Measurements from ENCODE around the gene TLE3.

TLE3 gene

DNA sequence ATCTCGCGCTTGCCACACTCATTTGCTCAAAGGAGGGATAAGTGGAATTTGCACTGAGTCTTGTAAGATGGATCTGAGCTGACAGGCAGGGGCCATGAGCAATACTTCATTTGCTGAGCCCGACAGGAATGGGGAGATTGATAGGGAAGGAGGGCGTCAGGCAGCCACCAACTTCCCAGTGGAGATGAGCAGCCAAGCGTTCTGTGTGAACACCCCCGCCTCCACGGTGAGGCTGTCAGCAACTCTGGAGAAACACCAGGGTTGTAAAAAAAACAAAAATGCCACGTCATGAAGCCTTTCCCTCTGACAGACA is 36.8 kb downstream of the TLE3 start:
- DNase-seq, result no peak

DNA sequence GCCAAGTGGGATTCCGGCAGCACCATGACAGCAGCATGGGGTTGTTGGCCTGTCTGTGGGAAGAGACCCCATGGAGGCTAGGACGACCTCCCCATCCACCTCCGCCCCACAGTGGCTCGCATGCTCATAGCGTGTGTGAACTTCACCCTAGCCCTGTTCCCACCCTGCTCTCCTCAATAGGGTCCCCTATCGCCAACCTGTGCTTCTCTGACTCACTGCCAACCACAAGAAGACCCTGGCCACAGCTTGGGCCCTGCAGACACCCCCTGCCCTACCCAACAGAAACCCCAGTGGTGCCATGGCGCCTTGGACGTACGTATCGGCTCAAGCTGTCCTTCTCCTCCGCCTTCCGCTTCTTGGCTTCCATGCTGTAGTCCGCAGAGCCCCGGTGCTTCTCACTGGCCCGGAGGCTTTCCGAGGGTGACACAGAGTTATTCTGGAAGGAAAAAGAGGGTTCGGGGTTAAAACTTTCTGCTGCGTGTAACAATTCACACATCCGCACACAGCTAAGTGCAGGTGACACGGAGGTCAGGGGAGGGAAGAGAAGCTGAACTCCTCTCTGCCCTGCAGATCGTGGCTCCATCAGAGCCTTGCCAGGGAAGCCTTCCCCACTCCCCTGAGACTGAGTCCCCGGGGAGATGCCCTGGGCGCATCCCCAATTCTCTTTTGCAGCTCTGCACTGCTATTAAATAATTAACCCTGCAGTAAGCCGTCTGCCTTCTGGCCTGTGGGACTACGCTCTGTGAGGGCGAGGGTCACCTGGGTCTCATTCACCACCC is 37.3 kb downstream of the TLE3 start:
- DNase-seq, result no peak

DNA sequence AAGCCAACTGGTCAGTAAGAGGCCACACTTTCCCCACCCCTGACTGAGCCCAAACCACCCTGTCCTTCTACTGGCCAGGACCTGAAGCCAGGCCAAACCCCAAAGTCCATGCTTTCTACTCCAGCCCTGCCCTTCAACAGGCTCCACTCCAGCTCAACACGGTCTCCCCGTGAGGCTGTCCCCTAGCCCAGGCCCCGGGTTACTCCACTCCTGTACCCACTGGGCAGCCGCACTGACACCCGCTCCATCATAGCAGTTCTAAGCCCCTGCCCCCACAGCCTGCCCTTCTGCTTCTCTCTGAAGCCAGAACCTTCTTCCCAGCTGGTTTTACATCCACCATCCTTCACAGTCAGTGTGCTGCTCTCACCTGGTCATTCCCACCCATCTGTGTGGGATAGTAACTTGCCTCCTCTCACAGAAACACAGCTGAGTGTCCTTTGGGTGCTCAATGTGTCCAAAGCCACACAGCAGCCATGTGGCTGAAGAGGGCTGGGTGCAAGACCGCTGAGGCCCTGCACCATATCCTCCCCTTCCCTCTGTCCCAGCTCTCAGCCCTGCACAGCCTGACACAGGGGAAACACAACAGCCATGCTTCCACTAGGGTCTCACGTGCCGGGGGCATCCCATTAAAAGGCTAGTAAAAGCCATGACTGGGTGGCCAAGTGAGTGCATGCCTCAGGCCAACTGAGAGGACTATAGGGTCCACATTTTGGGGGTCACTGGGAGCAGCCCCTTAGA is 38.1 kb downstream of the TLE3 start:
- no peak for DNase-seq

DNA sequence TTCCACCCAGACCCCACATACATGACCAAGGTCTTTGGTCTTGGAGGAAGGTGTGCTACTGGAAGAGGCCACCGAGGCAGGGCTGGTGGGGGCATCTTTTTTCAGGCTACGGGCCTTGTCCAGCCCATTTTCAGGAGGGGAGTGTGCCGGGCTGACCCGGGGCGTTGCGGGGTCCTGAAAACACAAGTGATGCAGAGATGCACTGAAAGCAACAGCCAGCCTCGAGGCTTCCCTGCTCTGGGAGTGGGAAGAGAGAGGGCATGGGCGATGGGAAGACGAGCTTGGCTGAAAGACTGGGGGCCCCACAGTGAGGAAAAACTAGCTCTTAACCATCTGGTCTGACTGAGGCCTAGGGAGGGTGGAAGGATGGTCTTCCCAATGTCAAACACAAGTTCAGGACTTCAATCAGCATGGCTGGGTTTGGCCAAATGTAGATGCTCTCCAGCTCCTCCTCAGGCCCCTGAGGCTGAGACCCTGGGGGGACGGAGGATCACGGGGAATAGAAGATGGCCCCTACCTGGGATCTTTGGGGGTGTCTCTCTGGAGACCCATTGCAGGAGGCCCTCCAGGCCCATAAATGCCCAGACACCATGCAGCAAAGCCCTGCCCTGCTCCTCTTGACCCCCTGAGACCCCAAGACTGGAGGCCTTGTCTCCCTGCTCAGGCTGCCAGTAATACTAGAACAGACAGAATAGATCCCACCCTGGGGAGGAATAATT is 38.9 kb downstream of the TLE3 start:
- DNase-seq, result no peak

DNA sequence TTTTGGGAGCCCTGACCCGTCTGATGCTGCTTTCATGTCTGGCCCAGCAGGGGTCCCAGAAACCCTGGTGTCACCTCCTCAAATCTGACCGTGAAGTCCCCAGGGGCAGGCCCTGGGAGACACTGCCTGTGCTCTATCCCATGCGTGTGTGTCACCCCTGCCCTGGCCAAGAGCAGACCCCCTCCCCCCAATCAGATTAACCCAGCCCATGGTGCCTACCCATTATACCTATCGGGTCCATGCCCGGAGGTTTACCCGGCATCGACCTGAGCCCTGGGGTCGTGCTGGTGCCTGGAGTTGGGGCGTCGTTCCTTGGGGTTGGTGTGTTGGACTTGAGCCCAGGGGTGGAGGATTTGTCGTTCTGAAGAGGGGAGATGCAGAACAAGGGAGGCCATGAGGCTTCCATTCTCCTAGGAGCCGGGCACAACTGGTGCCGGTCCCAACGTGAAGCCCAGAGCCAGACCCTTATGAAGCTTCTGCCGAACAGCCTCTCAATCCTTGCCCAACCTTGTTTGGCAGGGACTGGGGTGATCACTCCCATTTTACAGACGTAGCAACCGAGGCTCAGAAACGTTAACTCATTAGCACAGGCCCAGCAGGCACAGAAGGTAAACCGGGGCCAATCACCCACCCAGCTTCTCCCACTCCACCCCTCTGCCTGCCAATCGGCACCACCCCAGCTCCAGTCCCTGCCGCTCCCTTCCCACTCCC is 39.6 kb downstream of the TLE3 start:
- no peak for DNase-seq

DNA sequence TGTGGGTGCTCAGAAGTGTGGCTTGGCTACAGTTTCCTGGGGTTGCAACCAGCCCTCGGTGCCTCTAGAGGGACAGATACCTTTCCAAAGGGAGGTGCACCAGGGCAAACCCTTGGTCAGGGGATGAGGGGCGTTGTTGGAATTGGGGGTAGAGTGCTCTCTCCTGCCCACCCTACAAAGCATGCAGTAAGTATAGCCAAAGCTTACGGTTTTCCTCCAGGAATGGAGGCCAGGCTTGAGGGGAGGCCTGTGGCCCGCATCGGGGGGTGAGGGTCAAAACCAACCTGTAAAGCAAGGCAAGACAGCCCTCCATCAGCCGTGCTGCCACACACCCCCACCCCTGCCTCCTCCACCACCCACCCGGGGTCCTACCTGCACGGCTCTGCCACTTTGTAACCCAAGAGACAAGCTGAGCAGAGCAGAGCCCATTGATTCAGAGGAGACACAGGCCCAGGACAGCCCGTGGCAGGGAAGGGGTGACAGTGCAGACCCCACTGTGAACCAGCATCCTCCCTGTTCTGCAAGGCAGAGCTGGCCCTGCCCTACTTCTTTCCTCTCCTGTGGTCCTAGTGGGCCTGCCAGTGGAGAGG is 41.5 kb downstream of the TLE3 start:
- DNase-seq, result no peak

DNA sequence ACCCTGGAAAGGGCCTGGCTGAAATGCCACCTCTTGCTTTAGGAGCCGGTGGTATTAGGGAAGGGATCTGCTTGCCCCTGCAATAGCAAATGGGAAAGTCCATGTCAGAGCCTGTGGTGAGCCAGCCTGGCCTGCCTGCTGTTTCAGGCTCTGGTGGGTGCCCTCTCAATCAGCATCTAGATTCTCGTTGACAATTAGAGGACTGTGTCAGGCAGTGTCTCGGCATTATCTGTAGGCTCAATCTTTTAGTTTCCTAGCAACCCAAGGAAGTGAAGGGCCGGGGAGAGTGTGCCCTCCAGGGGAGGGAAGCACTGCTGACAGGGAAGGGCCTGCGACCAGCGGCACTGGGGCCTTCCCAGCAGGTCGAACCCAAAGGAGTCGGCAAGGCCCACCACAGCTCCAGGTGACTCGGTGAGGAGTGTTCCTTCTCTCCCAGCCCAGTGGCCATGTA is 42.1 kb downstream of the TLE3 start:
- DNase-seq, result no peak

DNA sequence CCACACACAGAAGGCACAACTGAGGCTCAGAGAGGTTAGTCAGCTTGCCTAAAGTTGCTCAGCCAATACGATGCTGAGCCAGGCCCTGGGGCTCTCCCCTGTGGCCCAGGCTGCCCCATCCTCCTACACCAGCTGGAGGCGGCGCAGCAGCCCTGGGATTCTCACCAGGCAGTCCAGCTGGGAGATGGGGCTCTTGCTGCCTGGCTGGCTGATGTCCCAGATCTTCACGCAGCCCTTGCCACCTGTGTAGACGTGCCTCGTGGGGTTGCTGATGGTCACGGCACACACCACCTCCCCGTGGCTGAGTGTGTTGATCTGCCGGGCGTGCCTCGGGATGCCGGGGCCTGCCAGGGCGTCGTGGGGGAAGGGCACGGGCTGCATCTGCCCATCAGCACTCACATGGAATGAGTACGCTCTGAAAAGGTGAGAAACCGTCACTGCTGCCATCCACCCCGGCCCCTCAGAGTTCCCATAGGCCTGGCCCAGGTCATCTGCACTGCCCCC is 42.8 kb downstream of the TLE3 start:
- peak; percentile 5 for DNase-seq

DNA sequence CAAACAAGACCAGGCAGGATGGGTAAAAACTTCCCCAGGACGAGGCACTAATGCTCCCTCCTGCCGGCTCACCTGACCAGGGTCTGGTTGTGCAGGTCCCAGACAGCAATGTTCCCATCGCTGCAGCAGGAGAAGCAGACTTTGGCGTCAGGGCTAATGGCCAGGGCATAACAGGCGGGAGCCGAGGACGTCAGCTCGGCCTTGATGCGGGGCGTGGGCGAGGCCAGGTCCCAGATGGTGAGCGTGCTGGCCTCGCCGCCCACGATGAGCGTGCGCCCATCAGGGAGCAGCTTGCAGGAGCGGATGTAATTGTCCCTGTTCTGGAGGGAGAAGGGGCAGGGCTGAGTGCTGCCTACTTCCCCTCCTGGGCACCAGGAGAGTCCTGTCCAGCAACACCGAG is 43.4 kb downstream of the TLE3 start:
- DNase-seq, result no peak

DNA sequence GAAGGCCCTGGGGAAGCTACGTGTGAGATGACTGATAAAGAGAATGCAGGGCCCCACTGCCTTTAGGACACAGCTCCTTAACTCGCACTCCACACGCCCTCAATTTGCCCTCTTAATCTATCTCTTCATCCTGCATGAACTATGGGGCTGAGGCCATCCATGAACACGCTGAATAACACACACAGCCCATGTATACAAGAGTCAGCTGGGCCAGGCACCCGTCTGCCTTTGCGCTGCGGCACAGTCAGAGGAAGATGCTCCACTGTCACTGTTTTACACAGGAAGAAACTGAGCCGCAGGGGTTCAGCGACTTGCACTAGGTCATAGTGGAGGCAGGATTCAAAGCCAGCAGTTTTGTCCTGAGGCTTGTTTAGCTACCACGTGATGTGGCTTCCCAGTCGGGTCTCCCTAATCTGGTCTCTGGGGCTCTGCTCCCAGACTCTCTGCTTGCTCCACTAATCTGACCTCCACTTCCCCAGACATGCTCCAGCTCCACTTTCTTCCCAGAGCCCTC is 43.9 kb downstream of the TLE3 start:
- DNase-seq, result no peak

DNA sequence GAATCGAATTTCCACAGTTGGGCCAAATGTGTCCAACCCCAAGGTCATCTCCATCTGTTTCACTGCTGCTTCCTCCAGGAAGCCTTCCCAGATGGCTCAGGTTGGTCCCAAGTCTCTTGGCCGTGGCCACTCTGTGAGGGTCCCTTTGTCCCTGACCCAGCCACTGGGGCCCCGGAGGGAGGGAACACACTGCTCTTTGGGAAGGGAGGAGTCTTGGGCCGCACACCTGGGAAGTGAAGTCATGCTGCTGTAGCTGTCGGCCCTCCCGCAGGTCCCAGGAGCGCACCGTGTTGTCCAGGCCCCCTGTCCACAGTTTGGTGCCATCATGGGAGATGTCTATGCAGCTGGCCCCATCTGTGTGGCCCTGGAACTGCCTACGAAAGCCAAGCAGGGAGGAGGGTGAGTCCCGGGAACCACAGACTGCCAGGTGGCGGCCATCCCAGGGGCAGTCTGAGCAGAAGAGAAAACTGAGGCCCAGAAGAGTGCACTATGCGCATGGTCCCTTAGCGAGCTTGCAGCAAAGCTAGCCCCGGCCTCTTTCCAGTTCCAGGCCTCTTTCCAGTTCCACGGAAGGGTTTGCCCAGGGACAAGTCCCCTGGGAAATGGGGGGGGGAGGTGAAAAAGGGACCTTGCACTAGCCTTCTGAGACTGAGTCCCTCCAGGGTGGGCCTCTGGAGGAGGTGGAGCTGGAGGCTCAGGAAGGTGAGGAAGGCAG is 44.6 kb downstream of the TLE3 start:
- DNase-seq, result no peak

DNA sequence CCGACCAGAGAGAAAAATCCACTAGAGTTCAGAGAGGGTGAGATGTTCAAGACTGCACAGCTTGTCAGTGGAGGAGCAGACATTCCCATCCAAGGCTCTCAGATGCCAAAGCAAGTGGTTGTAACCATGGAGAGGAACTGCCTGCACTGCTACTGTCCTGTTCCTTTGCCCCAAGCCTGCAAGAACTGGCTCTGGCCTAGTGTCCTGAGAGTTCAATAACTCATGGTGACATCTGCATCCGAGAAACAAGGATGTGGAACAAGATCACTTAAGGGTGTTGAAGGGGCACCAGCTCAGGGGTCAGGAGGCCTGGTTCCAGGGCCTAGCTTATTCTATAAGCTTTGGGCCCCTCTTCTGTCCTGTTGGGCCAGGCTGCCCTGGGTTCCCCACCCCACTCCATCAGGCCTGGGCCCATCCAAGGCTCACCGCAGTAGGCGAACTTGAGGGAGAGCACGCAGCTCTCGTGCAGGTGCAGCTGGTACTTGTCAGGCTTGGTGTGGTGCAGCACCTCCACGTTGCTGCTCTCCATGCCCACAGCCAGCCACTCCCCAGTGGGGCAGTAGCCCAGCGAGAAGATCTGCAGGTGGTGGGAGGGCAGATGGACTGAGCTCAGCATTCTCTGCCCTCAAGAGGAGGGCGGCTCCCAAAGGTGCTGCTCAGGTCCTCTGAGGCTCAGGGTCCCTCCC is 45.6 kb downstream of the TLE3 start:
- no peak for DNase-seq

DNA sequence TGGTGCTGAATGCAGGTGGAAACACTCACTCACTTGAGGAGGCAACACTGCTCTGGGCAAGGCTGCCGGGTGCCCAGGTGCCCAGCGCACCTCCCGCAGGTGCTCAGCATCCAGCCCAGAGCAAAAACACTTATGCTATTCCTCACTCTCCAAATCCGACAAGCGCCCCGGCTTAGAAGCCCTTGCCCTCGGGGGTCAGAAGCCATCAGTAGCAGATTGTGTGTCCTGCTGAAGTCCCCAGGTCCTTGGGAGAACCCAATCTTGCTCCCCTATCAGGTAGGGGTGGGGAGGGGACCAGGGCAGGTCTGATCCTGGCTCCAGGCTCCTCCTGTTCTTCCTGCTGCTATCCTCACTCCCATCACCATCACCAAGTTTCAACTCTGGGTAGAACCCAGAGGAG is 46.7 kb downstream of the TLE3 start:
- DNase-seq, result no peak

DNA sequence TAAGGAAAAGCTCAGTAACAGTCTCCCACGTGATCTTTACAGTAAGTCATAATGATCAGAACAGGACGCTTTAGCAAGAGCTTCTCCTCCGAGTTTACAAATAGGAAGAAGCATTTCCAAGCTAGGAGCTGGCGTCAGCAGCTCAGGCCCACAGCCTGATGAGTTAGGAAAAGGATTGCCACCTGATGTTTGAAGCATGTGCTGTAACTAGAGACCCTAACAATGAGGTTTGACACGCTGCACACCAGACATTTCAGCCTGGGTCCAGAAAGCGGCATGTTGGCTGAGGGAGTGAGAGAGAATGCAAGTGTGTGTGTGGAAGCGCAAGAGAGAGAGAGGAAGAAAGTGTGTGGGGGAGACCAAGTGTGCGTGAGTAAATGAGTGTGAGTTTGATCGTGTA is 47.3 kb downstream of the TLE3 start:
- no peak for DNase-seq

DNA sequence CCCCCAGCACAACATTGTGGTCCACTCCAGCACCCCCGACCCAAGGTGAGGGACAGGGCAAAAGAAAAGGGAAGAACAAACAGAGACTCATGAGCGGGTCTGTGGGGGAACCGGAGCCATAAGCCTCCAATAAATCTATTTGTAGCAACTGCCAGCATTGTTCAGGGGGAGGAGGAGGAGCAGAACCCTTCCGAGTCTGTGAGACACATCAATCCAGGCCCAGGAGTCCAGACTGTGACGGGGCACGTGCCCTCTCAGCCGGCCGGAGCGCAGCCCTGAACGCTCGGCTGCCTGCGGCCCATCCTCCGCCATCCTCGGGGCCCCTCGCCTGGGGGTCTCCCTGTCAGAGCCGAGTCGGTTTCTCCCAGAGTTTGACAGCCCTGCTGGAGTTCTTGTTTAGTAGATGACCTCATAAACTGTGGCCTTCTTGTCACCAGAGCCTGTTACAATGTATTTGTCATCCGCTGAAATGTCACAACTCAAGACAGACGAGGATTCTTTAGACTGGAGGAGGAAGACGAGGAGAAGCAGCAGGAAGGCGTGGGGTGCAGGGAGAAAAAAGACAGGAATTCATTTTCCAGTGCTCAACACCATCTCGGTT is 47.9 kb downstream of the TLE3 start:
- DNase-seq, result no peak

DNA sequence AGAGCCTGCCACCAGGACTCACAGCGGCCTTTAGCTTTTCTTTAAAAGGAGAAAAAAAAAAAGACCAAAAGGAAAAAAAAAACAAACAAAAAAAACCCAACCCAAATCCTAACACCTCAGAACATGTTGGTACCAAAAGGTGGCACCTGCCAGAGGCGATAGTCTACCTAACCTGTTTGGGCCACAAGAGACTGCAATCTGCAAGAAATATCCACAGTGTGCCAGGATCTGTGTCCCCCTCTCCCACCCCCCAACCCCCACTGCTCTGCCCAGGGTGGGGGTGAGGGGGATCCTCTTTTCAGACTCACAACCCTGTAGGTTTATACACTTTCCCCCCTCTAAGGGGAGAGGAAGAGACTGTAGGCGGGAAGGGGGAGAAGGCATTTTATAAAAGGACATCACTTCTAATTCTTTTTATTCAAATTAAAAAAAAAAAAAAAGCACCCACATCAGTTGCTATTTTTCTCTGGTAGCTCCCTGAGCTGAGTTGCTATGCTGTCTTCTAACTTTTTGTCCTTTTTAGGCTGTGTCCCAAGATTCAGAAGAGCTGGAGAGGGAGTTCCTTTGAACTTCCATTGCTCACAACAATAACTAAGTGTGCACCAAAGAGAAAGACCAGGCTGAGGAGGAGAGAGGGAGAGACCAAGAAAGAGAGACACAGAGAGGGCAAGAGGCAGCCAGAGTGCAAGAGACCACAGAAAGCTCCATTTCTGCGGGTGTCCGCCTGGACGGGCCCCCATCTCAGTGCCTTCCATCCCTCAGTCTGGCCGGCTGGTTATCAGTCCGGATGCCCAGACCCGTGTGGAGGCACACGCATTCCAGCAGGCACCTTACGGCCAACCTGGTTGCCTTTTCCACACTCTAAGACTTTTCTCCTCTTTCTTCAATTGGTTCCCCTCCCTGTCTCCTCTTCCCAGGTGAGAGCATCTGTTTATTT is 48.9 kb downstream of the TLE3 start:
- no peak for DNase-seq

DNA sequence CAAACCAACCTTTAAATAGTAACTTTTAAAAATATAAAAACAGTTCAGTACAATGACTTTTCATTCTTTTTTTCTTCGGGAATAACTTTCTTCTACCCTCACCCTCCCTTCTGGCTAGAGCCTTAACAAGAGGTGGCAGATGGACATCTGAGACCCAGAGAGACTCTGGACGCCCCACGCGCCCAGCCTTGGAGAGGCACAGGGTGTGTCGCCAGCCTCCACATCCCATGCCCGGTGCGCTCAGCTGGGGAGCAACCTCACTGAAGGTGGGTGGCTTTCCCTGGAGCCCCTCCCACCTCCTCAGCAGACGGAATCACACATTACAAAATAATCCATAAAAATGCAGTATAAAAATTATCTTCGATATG is 49.5 kb downstream of the TLE3 start:
- DNase-seq, result no peak

DNA sequence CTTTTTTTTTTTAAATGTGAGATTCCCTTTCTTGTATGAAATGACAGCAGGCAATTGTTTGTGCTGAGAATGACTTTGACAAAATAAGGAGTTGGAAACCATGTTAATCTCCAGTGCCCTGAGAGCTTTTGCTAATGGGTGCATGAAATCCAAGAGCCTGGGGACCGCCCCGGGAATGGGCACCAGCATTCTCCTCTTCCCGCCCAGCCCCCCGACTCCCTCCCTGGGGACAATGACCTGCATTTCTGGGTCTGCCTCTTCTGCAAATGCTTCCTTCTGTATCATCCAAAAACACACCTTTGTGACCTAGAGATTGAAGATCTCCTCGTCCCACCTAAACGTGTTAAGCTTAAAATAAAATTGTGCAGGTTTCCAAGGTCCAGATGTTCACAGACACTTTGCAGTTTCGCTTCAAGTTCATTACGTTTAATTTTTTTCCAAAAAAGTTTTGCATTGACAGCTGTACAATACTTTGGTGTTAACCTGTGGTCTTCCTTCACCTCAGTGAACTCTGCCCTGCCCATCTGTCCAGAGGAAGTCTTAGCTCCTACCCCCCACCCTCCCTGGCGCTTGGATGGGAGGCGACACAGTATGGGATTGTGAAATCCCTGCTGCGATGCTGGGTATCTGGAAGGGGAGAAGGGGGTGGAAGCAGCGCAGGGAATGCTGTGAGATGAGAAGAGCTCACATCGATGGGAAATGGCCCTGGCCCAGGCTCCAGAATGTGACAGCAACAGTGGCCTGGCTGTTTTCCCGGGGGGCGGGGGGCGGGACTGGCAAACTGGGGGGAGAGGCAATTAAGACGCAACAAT is 50.1 kb downstream of the TLE3 start:
- no peak for DNase-seq

Data from DMS 273 treated with DMSO at 0.1 percent for 48 hours (cell line).